Measurements from ENCODE around the gene ARID3A.

The ARID3A gene

DNA sequence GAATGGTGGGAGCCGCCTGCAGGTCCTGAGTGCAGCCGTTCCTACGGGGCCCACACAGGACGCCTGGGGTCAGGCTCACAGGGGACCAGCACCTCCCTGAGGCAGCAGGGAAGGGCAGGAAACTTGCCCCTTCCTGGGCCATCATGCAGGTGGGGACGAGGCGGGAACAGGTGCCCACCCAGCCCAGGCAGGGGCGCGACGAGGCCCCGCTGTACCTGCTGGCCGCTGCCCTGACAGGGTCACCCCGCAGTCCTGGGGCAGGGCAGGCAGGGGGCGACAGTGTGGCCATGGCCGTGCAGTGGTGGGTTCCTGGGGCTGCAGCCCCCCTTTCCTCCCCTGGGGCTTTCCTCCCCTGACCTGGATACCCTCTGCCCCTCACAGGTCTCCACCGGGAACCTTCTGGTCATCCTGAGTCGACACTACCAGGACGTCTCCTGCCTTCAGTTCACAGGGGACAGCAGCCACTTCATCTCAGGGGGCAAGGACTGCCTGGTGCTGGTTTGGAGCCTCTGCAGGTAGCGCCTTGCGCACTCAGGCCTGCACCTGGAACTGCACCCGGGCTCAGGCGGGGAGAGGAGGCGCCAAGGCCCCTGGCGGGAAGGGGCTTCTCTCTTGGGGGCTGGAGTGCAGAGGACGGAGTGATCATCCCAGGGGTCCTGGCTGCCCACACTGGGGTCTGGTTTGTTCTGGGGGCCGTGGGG is 63.7 kb downstream of the ARID3A start:
- no peak for FAIRE-seq
- no peak for TF ChIP-seq TAF1 (IDR thresholded peaks at IDR 0.05; ENCODE audit: low read depth, low read length)
- TF ChIP-seq POLR2A (IDR thresholded peaks at IDR 0.05; ENCODE audit: low read depth, low read length): no peak
- no peak for TF ChIP-seq POLR2AphosphoS5 (IDR thresholded peaks at IDR 0.05; ENCODE audit: low read depth, low read length)
- TF ChIP-seq POU2F2 (IDR thresholded peaks at IDR 0.05; ENCODE audit: low read depth, low read length): no peak
- no peak for TF ChIP-seq SPI1 (IDR thresholded peaks at IDR 0.05; ENCODE audit: low read depth, low read length)
- no peak for TF ChIP-seq PAX5 (IDR thresholded peaks at IDR 0.05; ENCODE audit: insufficient read depth, low read length, severe bottlenecking)
- DNase-seq (ENCODE audit: insufficient read length, low spot score): no peak

DNA sequence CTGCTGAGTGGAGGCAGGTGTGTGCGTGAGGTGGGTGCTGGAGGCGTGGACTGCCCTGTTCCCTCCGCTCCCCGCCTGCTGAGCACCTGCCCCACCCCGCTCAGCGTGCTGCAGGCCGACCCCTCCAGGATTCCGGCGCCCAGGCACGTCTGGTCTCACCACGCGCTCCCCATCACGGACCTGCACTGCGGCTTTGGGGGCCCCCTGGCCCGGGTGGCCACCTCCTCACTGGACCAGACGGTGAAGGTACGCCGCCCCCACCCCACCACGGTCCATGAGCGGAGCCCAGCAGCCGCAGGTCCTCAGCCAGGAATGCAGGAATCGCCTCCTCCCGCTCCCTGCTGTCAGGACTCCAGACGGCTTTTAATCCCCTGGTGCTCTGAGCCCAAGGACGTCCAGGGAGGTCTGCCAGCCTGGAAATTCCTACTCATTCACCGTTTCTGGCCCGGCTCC is 64.3 kb downstream of the ARID3A start:
- TF ChIP-seq PAX5 (IDR thresholded peaks at IDR 0.05; ENCODE audit: insufficient read depth, low read length, severe bottlenecking): no peak
- TF ChIP-seq SPI1 (IDR thresholded peaks at IDR 0.05; ENCODE audit: low read depth, low read length): no peak
- no peak for TF ChIP-seq POLR2AphosphoS5 (IDR thresholded peaks at IDR 0.05; ENCODE audit: low read depth, low read length)
- TF ChIP-seq POLR2A (IDR thresholded peaks at IDR 0.05; ENCODE audit: low read depth, low read length): no peak
- TF ChIP-seq POU2F2 (IDR thresholded peaks at IDR 0.05; ENCODE audit: low read depth, low read length): no peak
- TF ChIP-seq TAF1 (IDR thresholded peaks at IDR 0.05; ENCODE audit: low read depth, low read length): no peak
- DNase-seq (ENCODE audit: insufficient read length, low spot score) (no peak), FAIRE-seq (no peak)

DNA sequence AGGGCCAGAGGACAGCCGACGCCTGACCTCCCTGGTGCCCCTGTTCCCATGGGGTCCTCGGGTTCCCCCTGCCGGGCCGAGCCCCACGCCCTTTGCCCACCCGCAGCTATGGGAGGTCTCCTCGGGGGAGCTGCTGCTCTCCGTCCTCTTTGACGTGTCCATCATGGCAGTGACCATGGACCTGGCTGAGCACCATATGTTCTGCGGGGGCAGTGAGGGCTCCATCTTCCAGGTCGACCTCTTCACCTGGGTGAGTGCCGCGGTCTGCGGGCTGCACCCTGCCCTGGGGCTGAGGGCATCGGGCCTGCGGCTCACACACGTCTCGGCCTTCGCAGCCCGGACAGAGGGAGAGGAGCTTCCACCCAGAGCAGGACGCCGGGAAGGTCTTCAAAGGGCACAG is 64.9 kb downstream of the ARID3A start:
- no peak for FAIRE-seq
- no peak for DNase-seq (ENCODE audit: insufficient read length, low spot score)
- no peak for TF ChIP-seq SPI1 (IDR thresholded peaks at IDR 0.05; ENCODE audit: low read depth, low read length)

DNA sequence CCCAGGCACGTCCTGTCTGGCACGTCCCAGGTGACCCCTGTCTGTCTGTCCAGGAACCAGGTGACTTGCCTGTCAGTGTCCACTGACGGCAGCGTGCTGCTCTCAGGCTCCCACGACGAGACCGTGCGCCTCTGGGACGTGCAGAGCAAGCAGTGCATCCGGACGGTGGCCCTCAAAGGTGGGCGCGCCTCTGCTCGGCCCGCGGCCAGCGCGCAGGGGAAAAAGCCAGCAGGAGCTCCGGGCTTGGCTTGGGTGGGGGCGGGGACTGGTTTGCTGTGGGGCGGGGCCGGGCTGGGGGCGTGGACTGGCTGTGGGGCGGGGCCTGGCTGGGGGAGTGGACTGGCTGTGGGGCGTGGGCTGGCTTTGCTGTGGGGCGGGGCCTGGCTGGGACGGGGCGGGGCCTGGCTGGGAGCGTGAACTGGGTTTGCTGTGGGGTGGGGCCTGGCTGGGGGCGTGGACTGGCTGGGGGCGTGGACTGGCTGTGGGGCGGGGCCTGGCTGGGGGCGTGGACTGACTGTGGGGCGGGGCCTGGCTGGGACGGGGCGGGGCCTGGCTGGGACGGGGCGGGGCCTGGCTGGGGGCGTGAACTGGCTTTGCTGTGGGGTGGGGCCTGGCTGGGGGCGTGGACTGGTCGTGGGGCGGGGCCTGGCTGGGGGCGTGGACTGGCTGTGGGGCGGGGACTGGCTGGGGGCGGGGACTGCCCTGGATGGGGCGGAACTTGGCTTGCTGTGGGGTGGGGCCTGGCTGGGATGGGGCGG is 65.5 kb downstream of the ARID3A start:
- TF ChIP-seq POLR2A (IDR thresholded peaks at IDR 0.05; ENCODE audit: low read depth, low read length) (no peak), TAF1 (IDR thresholded peaks at IDR 0.05; ENCODE audit: low read depth, low read length) (no peak)
- peak; percentile 77 for FAIRE-seq
- no peak for DNase-seq (ENCODE audit: insufficient read length, low spot score)

DNA sequence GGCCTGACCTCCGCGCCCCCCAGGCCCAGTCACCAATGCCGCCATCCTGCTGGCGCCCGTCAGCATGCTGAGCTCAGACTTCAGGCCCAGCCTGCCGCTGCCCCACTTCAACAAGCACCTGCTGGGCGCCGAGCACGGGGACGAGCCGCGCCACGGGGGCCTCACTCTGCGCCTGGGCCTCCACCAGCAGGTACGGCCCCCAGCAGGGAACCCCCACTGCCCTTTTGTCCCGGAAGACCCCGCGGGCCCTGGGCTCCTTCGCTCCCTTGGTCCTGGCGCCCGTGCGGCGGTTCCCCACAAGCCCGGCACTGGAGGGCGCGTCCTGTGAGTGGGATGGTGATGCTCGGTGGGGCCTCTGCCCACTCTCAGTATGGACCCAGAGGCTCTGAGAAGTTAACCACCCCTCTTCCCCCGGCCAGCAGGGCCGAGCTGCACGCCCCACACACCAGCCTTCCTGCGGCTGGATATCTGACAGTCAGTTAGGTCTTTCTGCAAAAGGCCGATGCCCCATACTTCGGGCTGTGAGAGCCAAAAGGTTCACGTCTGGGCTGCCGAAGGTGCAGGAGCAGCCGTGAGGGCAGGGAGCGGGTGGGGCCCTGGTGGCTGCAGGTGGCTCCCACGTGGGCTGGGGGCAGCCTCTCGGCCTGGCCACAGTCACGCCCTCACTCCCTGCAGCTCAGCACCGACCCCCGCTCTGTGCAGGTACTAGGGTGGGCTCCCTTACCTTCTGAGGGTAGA is 66.3 kb downstream of the ARID3A start:
- TF ChIP-seq TAF1 (IDR thresholded peaks at IDR 0.05; ENCODE audit: low read depth, low read length) (no peak), POU2F2 (IDR thresholded peaks at IDR 0.05; ENCODE audit: low read depth, low read length) (no peak), POLR2AphosphoS5 (IDR thresholded peaks at IDR 0.05; ENCODE audit: low read depth, low read length) (no peak), POLR2A (IDR thresholded peaks at IDR 0.05; ENCODE audit: low read depth, low read length) (no peak), PAX5 (IDR thresholded peaks at IDR 0.05; ENCODE audit: insufficient read depth, low read length, severe bottlenecking) (no peak), SPI1 (IDR thresholded peaks at IDR 0.05; ENCODE audit: low read depth, low read length) (no peak)
- FAIRE-seq (no peak), DNase-seq (ENCODE audit: insufficient read length, low spot score) (no peak)

DNA sequence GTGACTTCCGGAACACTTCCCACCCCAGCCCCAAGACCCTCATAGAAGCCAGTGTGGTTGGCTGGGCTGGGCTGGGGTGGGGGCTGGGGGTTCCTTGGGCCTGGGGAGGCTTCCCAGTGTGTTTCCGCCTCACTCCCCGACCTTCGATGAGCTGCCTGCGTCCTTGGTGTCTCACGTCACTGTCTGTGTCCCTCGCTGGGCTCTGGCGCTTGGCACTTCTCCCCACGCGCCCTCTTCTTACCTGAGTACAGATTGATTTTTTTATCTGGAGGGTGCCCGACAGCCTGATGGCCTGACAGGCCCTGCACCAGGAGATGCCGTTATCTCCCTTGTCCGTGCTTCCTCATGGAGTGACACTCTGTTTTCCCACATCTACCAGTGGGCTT is 66.8 kb downstream of the ARID3A start:
- FAIRE-seq (no peak), DNase-seq (ENCODE audit: insufficient read length, low spot score) (no peak)
- TF ChIP-seq POU2F2 (IDR thresholded peaks at IDR 0.05; ENCODE audit: low read depth, low read length) (no peak), PAX5 (IDR thresholded peaks at IDR 0.05; ENCODE audit: insufficient read depth, low read length, severe bottlenecking) (no peak), SPI1 (IDR thresholded peaks at IDR 0.05; ENCODE audit: low read depth, low read length) (no peak), TAF1 (IDR thresholded peaks at IDR 0.05; ENCODE audit: low read depth, low read length) (no peak)

DNA sequence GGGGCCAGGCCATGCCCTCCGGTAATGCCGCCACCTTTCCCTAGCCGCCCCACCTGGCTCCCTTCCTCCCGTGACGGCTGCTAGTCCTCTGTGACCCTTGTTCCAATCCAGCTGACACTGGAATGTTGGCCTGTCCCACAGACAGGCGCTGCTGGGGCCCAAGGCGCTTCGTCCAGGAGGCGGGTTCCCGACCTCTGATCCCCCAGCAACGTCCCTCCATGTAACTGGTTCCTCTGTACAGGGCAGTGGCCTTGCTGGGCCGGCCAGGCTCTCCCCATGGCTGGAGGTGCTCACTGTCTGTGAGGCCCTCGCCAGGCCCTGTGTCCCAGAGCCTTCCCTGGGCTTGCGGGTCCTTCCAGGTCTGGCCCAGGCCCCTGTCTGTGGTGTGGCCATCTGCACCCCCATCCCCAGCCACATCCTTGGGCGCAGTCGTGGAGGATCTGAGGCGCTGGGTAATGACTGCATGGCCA is 67.6 kb downstream of the ARID3A start:
- no peak for FAIRE-seq
- TF ChIP-seq TAF1 (IDR thresholded peaks at IDR 0.05; ENCODE audit: low read depth, low read length) (no peak), POU2F2 (IDR thresholded peaks at IDR 0.05; ENCODE audit: low read depth, low read length) (no peak), PAX5 (IDR thresholded peaks at IDR 0.05; ENCODE audit: insufficient read depth, low read length, severe bottlenecking) (no peak), SPI1 (IDR thresholded peaks at IDR 0.05; ENCODE audit: low read depth, low read length) (no peak), POLR2A (IDR thresholded peaks at IDR 0.05; ENCODE audit: low read depth, low read length) (no peak), POLR2AphosphoS5 (IDR thresholded peaks at IDR 0.05; ENCODE audit: low read depth, low read length) (no peak)
- no peak for DNase-seq (ENCODE audit: insufficient read length, low spot score)

DNA sequence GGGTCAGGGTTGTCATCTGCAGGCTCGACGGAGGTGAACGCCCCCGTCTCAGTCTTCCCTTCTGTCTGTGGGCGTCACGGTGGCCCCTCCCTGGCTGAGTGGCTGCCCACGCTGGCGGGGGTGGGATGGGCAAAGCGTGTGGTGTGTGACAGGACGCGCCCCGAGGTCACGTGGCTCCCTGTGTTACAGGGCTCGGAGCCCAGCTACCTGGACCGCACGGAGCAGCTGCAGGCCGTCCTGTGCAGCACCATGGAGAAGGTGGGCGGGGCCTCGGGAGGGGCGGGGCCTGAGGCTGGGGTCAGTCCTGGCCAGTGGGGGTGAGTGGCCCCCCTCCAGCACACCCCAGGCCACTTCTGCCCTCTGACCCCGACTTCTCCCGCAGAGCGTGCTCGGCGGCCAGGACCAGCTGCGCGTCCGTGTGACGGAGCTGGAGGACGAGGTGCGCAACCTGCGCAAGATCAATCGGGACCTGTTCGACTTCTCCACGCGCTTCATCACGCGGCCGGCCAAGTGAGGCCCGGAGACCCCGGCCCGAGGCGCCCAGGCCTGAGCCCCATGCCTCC is 68.1 kb downstream of the ARID3A start:
- no peak for FAIRE-seq
- no peak for DNase-seq (ENCODE audit: insufficient read length, low spot score)
- TF ChIP-seq PAX5 (IDR thresholded peaks at IDR 0.05; ENCODE audit: insufficient read depth, low read length, severe bottlenecking): no peak
- no peak for TF ChIP-seq TAF1 (IDR thresholded peaks at IDR 0.05; ENCODE audit: low read depth, low read length)
- TF ChIP-seq POLR2AphosphoS5 (IDR thresholded peaks at IDR 0.05; ENCODE audit: low read depth, low read length): no peak
- TF ChIP-seq SPI1 (IDR thresholded peaks at IDR 0.05; ENCODE audit: low read depth, low read length): no peak
- no peak for TF ChIP-seq POLR2A (IDR thresholded peaks at IDR 0.05; ENCODE audit: low read depth, low read length)
- no peak for TF ChIP-seq POU2F2 (IDR thresholded peaks at IDR 0.05; ENCODE audit: low read depth, low read length)

DNA sequence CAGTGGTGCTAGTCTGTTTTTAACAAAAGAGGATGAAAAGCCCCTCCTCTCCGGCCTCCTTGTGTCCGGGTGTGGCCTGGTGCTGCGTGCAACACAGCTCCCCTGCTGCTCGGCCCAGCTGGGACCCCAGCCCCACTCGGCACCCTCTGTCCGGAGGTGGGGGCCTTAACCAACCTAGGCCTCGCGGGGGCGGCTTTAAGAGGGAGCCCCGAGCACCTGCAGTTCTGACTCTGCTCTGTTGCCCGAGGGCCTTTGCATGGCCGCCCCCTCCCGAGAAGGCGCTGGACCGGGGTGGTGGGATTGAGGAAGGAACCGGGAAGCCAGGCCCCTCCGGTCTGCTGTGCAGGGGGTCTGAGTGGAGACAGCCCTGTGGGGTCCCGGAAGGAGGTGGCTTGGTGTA is 68.7 kb downstream of the ARID3A start:
- DNase-seq (ENCODE audit: insufficient read length, low spot score) (no peak), FAIRE-seq (no peak)
- no peak for TF ChIP-seq SPI1 (IDR thresholded peaks at IDR 0.05; ENCODE audit: low read depth, low read length)
- no peak for TF ChIP-seq POU2F2 (IDR thresholded peaks at IDR 0.05; ENCODE audit: low read depth, low read length)
- no peak for TF ChIP-seq PAX5 (IDR thresholded peaks at IDR 0.05; ENCODE audit: insufficient read depth, low read length, severe bottlenecking)
- no peak for TF ChIP-seq POLR2AphosphoS5 (IDR thresholded peaks at IDR 0.05; ENCODE audit: low read depth, low read length)
- no peak for TF ChIP-seq POLR2A (IDR thresholded peaks at IDR 0.05; ENCODE audit: low read depth, low read length)
- TF ChIP-seq TAF1 (IDR thresholded peaks at IDR 0.05; ENCODE audit: low read depth, low read length): no peak
